ENCODE results near the gene PODXL. TPM values are rescaled to one million over a fixed set of nuclear protein-coding genes. Genes with fewer than 3 reads are reported as not detected.

The PODXL gene
- total RNA-seq, 4 donors from 2014 or later, result 7.9 to 21.3 (median 13.2) TPM

GRCh38 chr7:131489881-131490280 lies 66.5 kb downstream of the PODXL start:
- Histone ChIP-seq H3K4me3 (no peak overlapping the region), H3K9me3 (no peaks in the 10 kb centered on the region), H3K36me3 (no peaks in the 10 kb centered on the region), H3K27ac (no peak overlapping the region), H3K4me1 (peaks cover 8 to 17% of the 10 kb centered on the region in 2 donors), H3K27me3 (no peaks in the 10 kb centered on the region)
- intact Hi-C loops (cut with DNase I; ENCODE audit: low total_unique reads), result loop anchor here (10.0 kb wide), 1 partner anchor 385 kb away; no protein-coding TSS in a partner anchor
- ATAC-seq, result no peak
- in situ Hi-C loops (cut with MboI; ENCODE audit: low sequenced_read_pairs in 4 of 4), result no loop called here
- no peak for TF ChIP-seq POLR2A (IDR thresholded peaks at IDR 0.05)
- no peak for TF ChIP-seq CTCF (IDR thresholded peaks at IDR 0.05 in 4 of 5, conservative IDR thresholded peaks at IDR 0.05 in 1 of 5)
- no peak for DNase-seq

GRCh38 chr7:131489196-131489595 lies 67.2 kb downstream of the PODXL start:
- Histone ChIP-seq H3K9me3 (no peaks in the 10 kb centered on the region), H3K36me3 (no peaks in the 10 kb centered on the region), H3K4me1 (peaks cover 8 to 23% of the 10 kb centered on the region in 2 donors), H3K27me3 (no peaks in the 10 kb centered on the region), H3K27ac (no peak overlapping the region), H3K4me3 (no peak overlapping the region)
- no peak for TF ChIP-seq POLR2A (IDR thresholded peaks at IDR 0.05)
- TF ChIP-seq CTCF (IDR thresholded peaks at IDR 0.05 in 4 of 5, conservative IDR thresholded peaks at IDR 0.05 in 1 of 5), result no peak
- intact Hi-C loops (cut with DNase I; ENCODE audit: low total_unique reads) (no loop called here), in situ Hi-C loops (cut with MboI; ENCODE audit: low sequenced_read_pairs in 4 of 4) (no loop called here)
- no peak for DNase-seq
- ATAC-seq, result no peak

GRCh38 chr7:131488361-131488760 lies 68.1 kb downstream of the PODXL start:
- no peaks in the 10 kb centered on the region for H3K27me3 ChIP-seq
- peaks cover 8 to 25% of the 10 kb centered on the region in 2 donors for H3K4me1 ChIP-seq
- no peaks in the 10 kb centered on the region for H3K9me3 ChIP-seq
- H3K27ac ChIP-seq, result peak overlapping the region in 1 of 4 donors; percentile 17
- in situ Hi-C loops (cut with MboI; ENCODE audit: low sequenced_read_pairs in 4 of 4) (no loop called here), intact Hi-C loops (cut with DNase I; ENCODE audit: low total_unique reads) (no loop called here)
- no peak for DNase-seq
- no peaks in the 10 kb centered on the region for H3K36me3 ChIP-seq
- TF ChIP-seq CTCF (IDR thresholded peaks at IDR 0.05 in 4 of 5, conservative IDR thresholded peaks at IDR 0.05 in 1 of 5) (peak in 2 of 5 experiments; percentile 14 to 21), POLR2A (IDR thresholded peaks at IDR 0.05) (no peak)
- no peak overlapping the region for H3K4me3 ChIP-seq
- ATAC-seq, result no peak

- in situ Hi-C loops (cut with MboI; ENCODE audit: low sequenced_read_pairs in 4 of 4), result no loop called here
- peaks cover 8 to 25% of the 10 kb centered on the region in 2 donors for H3K4me1 ChIP-seq
These were observed 69.2 kb downstream of the PODXL start for GRCh38 chr7:131487217-131487616.

More at GRCh38 chr7:131487217-131487616, 69.2 kb downstream of the PODXL start:
- no peak for TF ChIP-seq CTCF (IDR thresholded peaks at IDR 0.05 in 4 of 5, conservative IDR thresholded peaks at IDR 0.05 in 1 of 5)
- TF ChIP-seq POLR2A (IDR thresholded peaks at IDR 0.05), result no peak
- peak overlapping the region in 3 of 4 donors; percentile 12 to 40 (median 17) for H3K27ac ChIP-seq
- intact Hi-C loops (cut with DNase I; ENCODE audit: low total_unique reads), result no loop called here
- ATAC-seq, result no peak
- DNase-seq, result no peak
- no peak overlapping the region for H3K4me3 ChIP-seq
- no peaks in the 10 kb centered on the region for H3K36me3 ChIP-seq
- no peaks in the 10 kb centered on the region for H3K27me3 ChIP-seq
- no peaks in the 10 kb centered on the region for H3K9me3 ChIP-seq

Measured in gastrocnemius medialis (tissue), 4 donors.